ENCODE results near the gene CENPS. TPM values are rescaled to one million over a fixed set of nuclear protein-coding genes. Genes with fewer than 3 reads are reported as not detected.

CENPS gene
- total RNA-seq, 1 donor from 2014 or later = 25.0 TPM

DNA sequence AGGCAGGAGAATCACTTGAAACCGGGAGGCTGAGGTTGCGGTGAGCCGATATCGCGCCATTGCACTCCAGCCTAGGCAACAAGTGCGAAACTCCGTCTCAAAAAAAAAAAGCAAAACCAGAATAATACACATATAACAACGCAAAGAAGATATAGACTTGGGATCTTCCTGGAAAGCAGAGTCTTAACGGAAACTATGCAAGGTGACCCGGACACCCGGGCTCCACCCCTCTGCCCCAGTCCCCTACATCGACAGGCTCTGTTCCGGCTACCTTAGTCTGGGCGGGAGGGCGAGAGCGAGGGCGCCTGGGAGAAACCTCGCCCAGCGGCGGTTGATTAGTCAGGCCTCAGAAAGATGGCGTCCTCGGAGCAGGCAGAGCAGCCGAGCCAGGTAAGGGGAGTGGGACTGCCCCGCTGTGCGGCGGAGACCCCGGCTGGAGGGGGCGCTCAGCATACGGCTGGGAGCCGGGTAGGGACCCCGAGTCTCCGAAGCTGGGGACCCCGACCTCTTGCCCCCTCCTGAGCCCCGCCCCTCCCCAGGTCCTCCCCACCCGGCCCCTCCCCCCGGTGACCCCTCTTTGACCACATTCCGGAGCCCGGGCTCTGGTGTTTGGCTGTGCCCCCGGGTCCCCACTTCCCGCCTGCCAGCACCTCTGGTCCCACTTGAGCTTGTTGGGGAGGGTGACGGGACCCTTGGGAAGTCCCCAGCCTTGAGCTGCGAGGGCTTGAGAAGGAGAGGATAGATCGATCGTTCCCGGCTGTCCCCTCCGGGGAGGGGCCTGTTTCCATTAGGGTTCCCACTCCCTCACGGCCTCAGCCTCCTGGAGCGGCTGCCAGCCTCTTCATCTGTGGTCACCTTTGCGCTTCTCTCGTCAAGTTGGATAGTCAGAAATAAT is 44.6 kb downstream of the CENPS start, which contains the start of gene PEX14:
Gene PEX14 (plus strand): TSS at position 338 of the 895 bp plus-strand sequence. CDS start 17 bp downstream, at position 355.
- DNase-seq (ENCODE audit: low read depth) = no peak
- TF ChIP-seq, protein P1, sequence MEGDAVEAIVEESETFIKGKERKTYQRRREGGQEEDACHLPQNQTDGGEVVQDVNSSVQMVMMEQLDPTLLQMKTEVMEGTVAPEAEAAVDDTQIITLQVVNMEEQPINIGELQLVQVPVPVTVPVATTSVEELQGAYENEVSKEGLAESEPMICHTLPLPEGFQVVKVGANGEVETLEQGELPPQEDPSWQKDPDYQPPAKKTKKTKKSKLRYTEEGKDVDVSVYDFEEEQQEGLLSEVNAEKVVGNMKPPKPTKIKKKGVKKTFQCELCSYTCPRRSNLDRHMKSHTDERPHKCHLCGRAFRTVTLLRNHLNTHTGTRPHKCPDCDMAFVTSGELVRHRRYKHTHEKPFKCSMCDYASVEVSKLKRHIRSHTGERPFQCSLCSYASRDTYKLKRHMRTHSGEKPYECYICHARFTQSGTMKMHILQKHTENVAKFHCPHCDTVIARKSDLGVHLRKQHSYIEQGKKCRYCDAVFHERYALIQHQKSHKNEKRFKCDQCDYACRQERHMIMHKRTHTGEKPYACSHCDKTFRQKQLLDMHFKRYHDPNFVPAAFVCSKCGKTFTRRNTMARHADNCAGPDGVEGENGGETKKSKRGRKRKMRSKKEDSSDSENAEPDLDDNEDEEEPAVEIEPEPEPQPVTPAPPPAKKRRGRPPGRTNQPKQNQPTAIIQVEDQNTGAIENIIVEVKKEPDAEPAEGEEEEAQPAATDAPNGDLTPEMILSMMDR (conservative IDR thresholded peaks at IDR 0.05; ENCODE audit: low read depth, low read length) = no peak
- peak within 1 kb of the TSS; percentile 91 for H3K4me3 ChIP-seq (ENCODE audit: low read depth, low read length)

GRCh38 chr1:10475510-10475909 is 45.3 kb downstream of the CENPS start:
- TF ChIP-seq, protein P1 (conservative IDR thresholded peaks at IDR 0.05; ENCODE audit: low read depth, low read length) = no peak
- peak overlapping the region; percentile 91 for H3K4me3 ChIP-seq (ENCODE audit: low read depth, low read length)
- DNase-seq (ENCODE audit: low read depth) = no peak

- H3K4me3 ChIP-seq (ENCODE audit: low read depth, low read length) = no peak overlapping the region
- DNase-seq (ENCODE audit: low read depth) = no peak
- TF ChIP-seq, protein P1 (conservative IDR thresholded peaks at IDR 0.05; ENCODE audit: low read depth, low read length) = no peak
These were observed 49.1 kb downstream of the CENPS start for GRCh38 chr1:10479296-10479695.

- no peak overlapping the region for H3K4me3 ChIP-seq (ENCODE audit: low read depth, low read length)
- no peak for DNase-seq (ENCODE audit: low read depth)
- TF ChIP-seq, protein P1 (conservative IDR thresholded peaks at IDR 0.05; ENCODE audit: low read depth, low read length) = no peak
These were observed 50.4 kb downstream of the CENPS start for GRCh38 chr1:10480614-10481013.

DNA sequence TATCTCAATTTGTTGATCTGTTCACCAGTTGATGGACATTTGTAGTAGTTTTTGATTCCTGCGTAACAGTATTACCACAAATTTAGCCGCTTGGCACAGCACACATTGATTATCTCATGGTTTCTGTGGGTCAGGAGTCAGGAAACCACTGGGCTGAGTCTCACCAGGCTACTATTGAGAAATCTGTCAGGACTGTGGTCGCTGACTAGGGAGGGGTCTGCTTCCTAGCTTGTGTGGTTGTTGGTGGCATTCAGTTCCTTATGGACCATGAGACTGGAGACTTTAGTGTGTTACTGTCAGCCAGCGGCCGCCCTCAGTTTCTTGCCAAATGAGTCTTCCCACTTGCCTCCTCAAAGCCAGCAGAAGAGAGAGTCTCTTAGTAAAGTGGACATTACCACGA is 54.3 kb downstream of the CENPS start:
- no peak for DNase-seq (ENCODE audit: low read depth)
- no peak overlapping the region for H3K4me3 ChIP-seq (ENCODE audit: low read depth, low read length)
- TF ChIP-seq, protein P1 (conservative IDR thresholded peaks at IDR 0.05; ENCODE audit: low read depth, low read length) = no peak

DNA sequence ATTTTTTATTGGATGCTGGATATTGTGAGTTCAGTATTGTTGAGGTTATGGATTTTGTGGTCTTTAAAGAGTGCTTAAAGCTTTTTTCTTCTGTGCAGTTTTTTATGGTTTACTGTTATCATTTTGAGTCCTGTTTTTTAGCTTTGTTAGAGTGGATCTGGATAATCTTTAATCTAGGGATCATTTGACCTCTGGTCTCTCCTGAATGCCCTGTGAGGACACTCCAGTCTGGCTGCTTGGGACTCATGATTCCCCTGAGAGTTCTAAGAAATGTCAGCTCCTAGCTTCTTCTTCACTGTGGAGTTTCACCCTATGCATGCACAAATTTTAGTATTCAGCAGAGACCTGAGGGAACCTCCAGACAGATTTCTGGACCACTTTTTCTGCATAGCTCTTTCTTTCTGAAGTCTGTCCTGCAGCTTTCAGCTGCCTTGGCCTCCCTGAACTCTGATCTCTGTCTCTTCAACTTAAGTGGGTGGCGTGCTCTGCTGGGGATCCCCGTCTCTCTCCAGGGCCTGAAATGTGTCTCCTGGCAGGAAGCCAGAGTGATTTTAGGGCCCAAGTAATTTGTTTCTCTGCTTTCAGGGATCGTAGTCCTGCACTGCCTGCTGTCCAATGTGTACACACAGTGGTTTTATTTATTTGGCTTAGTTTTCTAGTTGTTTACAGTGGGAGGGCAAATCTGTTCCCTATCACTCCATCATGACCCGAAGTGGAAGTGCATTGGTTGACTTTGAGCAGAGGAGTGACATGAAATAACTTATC is 59.2 kb downstream of the CENPS start:
- no peak overlapping the region for H3K4me3 ChIP-seq (ENCODE audit: low read depth, low read length)
- TF ChIP-seq, protein P1 (conservative IDR thresholded peaks at IDR 0.05; ENCODE audit: low read depth, low read length) = no peak
- no peak for DNase-seq (ENCODE audit: low read depth)
